NCI-H748 treated with DMSO at 0.1 percent for 48 hours (cell line): ENCODE data around the gene CAGE1.
A peak's percentile ranks its signal among the peaks of the same experiment; 100 is the strongest.

Experiments
- DNase-seq: peaks from one replicate; lab custom pipeline; 2025; lab: John Stamatoyannopoulos, UW

The CAGE1 gene

DNA sequence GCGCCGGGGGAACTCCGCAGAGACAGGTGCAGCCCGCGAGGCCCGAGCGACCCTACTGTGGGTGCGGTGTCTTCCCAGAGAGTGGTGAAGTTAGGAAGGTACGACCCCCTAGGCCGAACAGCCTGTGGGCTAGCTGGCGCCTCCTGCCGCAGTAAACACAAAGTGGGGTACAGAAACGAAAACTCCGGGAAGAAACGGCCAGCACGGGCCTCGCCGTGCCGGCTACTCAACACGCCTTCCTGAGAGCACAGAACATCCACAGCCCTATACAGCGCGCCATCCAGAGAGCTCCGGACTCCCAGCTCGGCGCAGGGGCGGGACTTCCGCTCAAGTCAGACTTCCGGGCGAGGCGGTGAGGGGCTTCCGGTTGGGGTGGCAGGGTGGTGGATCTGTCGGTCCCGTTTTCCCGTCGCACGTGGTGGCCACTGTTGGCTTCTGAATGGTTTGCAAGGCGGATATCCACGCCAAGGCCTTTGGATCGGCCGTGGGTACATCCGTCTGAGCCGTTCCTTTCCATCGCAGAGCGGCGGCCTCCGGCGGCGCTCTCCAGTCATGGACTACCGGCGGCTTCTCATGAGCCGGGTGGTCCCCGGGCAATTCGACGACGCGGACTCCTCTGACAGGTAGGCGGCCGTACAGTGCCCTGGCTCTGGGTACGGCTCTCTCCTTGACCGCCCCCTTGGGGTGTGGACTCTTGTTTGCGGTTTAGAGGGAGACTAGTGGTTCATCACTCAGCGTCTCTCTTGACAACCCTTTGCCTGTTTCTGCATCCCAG is at the start of gene CAGE1, which contains the start of gene RIOK1:
Gene CAGE1 (minus strand): TSS at position 292 of the 775 bp plus-strand sequence. CDS start 2,569 bp downstream, outside the sequence.
Gene RIOK1 (plus strand): TSS at position 358 of the 775 bp plus-strand sequence. CDS start 195 bp downstream, at position 553.
- DNase-seq: peak; percentile 91

DNA sequence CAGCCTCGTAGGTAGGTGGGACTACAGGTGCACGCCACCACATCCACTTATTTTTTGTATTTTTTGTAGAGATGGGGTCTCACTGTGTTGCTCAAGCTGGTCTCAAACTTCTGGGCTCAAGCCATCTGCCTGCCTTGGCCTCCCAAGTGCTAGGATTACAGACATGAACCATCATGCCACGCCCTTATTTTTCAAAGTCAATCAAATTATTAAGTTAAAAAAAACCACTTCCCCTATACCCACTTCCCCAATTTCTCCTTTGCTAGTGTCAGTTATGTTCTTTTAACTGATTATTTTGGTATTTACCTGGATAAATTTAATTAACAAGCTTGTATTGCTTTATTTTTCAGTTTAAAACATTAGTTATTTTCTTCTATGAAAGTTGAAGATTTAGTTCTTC is 49.7 kb upstream of the CAGE1 start:
- no peak for DNase-seq

DNA sequence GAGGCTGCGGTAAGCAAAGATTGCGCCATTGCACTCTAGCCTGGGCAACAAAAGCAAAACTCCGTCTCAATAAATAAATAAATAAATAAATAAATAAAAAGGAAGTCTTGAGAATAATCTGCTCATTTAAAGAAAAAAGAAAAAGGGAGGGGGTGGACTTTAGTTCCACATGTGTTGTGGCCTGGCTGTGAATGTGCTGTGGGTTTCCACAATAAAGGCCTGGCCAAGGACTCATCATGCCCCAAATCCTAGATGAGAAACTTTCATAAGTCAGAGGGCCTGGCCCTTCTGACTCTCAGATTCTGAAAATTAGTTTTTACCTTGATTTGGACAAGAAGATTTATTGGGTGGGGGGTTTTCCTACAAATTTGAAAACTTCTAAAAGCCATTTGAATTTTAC is 48.5 kb upstream of the CAGE1 start:
- DNase-seq: no peak

DNA sequence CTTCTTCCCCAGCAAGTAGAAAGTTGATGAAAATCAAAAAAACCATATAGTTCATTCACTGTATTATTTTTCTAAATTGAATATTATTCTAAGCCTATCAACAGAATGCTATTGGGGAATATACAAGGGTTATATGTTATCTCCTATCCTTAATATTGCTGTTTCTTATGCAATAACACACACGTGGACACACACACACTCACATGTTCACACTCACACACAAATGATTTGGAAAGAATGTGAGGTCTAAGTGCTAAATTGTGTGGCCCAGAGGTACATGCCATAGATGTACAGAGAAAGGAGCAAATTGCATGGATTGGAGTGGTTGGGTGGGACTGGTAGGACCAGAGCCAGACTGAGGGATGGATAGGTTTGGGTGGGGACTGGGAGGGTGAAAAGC is 45.1 kb upstream of the CAGE1 start:
- DNase-seq: no peak

DNA sequence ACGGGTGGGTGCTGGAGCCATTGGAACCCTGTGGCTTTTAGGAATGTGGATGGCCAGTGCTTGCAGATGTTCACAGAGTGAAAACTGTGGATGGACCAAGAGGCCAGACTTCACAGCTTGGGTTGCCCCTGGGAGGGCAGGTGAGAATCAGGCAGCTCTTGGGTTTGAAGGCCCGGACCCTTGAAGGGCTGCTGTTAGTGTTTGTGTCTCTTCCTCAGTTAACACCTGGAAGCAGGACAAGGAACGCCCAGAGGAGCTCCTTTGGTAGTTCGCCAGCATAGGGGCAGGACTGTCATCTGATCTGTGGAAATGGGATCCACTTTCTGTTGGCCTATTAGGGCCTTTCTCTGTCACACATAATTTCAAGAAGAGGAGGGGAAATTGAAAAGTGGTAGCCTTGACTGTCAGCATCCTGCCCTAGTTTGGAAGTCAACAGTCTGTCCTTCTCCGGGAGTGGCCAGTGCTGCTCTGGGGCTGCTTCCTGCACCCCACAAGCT is 43.6 kb upstream of the CAGE1 start:
- no peak for DNase-seq

DNA sequence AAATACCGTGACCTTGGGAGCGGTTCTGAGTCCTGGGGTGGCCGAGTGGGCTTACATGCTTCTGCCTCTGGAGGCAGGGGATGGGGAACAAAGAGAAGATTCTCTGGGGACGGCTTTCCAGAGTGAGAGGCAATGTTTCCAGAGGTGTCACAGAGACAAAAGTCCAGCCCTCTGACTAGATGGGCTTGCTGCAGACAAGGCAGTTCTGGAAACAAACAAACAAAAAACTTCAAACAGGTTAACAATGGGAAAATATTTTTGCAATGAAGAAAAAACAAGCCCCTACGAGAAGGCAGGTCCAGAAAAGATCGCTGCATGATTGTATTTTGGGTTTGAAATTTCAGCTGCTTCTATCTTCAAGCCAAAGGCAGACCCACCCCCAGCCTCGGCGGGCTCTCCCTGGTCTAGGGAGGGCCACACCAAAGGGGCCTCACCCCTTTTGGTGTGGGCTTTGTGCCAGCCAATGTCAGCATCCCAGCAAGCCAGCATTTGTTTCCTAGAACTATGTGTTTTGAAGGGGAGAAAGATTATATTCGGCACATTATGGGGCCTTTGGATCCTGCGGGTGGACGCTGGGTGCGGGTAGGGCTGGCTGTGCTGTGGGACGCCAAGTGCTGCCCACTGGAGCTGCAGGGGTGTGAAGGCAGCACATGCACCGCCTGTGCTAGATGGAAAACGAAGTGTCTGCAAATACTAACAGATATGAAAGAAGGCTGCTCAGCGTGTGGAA is 43.0 kb upstream of the CAGE1 start:
- no peak for DNase-seq

DNA sequence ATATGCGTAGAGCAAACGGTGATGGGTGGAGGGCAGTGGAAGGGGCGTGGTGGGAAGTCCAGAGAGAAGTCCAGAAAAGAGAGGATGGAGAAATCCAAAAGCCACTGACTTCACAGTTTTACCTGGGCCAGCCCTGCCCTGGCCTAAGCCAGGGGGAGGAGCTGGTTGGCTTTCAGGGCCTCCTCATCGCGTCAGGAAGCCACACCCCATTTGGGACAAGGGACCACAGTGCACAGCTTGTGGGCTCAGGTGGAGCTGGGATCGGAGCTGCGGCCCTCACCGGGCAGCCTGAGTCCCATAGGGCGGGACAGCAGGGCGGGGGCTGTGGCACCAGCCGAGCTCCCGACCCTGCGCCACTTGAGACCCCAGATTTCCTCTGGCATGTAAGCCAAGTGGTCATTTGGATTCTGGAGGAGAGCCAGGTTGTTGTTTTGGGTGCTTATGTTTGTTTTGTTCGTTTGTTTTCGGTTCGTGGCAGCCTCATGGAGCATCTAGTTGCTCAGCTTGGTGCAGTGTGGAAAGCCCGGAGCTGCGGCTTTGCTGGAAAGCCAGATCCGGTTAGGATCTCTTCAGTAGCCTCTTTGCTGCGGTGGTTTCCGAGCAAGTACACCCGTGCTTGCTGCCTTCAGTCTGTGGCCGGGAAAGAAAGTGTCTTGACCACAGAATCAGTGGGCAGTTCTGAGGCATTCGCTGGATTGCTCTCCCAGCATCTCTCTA is 42.3 kb upstream of the CAGE1 start:
- DNase-seq: no peak

DNA sequence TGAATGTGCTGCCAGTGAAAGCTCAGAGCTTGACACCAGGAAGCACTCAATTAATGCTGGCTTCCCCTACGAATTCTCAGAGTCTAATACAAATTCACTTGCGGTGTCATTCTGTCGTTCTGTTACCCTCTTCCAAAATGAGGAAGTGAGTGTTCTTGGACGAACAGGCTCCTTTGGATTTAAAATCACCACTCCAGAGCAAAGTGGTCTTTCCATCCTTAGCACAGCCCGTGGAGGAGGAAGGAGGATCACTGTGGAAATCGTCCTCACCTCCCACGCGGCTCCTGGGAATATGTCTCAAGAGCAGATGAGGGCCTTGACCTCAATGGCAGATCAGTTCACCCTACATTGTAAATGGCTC is 41.8 kb upstream of the CAGE1 start:
- DNase-seq: no peak

DNA sequence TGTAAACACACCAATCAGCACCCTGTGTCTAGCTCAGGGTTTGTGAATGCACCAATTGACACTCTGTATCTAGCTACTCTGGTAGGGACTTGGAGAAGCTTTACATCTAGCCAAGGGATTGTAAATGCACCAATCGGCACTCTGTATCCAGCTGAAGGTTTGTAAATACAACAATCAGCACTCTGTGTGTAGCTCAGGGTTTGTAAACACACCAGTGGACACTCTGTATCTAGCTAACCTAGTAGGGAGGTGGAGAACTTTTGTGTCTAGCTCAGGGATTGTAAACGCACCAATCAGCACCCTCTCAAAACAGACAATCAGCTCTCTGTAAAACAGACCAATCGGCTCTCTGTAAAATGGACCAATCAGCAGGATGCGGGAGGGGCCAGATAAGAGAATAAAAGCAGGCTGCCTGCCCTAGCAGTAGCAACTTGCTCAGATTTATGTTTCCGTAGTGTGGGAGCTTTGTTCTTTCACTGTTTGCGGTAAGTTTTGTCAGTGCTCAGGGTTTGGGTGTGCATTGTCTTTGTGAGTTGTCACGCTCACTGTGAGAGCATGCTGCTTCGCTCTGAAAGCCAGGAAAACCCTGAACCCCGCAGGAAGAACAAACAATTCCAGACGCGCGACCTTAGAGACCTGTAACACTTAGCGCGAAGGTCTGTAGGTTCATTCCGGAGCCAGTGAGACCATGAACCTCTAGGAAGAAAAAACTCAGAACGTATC is 37.1 kb upstream of the CAGE1 start:
- no peak for DNase-seq

DNA sequence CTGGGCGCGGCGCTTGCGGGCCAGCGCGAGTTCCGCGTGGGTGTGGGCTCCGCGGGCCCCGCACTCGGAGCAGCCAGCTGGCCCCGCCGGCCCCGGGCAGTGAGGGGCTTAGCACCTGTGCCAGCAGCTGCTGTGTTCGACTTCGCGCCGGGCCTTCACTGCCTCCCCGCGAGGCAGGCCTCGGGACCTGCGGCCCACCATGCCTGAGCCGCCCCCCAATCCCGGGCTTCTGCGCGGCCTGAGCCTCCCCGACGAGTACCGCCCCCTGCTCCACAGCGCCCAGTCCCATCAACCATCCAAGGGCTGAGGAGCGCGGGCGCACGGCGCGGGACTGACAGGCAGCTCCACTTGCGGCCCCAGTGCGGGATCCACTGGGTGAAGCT is 36.3 kb upstream of the CAGE1 start:
- DNase-seq: no peak

DNA sequence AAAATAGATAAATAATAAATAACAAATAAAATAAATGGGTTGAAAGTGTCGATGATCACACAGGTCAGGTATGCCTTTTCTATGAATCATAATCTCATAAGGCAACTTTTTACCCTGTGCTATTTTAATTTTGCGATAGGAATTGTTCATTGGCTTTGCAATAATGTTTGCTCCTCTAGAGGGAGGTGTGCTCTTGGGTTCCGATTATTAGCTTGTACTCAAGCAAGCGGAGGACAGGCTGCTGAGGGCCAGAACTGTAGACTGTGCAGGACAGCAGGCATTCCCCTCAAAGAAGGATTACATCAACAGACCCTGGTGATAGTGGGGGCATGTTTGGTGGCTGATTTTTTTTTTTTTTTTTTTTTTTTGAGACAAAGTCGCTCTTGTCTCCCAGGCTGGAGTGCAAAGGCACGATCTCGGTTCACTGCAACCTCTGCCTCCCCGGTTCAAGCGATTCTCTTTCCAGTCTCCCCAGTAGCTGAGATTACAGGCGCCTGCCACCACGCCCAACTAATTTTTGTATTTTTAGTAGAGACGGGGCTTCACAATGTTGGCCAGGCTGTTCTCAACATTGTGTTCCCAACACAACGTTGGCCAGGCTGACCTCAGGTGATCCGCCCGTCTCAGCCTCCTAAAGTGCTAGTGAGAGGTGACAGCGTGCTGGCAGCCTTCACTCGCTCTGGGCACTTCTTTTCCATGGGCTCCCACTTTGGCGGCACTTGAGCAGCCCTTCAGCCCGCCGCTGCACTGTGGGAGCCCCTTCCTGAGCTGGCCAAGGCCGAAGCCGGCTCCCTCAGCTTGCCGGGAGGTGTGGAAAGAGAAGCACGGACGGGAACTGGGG is 35.6 kb upstream of the CAGE1 start:
- DNase-seq: peak; percentile 38

DNA sequence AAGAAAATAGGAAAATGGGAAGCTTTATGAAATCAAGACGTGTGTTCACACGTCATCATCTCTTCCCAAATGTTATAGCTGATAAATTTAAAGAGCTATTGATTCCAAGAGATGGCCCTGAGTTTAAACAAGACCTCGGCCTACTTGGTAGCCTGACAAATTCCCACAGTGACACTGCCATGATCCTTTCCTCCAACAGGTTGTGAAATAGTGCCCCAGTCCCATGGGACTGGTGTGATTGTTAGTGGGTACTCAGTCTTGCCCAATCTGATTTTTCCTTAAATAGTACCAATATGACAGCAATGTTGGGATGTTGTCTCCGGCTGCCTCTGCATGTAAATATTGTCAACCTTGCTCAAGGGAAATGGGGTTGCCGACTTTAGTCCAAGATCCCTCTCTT is 34.5 kb upstream of the CAGE1 start:
- no peak for DNase-seq

DNA sequence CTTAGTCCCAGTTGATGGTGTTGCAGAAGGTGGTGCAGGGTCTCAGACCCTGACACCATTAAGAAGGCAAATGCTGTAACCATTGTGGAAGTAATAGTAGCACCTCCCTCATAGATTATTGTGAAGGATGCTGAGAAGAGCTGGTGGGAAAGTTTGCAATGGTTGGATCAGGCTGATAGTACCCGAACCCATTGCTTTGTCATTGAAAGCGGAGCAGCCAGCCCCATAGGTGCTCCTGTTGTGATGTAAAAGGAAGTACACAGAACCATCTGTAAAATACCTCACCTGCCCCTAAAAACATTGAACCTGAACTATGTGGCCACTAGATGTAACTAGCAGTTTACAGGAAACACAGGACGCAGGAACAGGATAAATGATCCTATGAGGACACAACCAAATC is 31.5 kb upstream of the CAGE1 start:
- no peak for DNase-seq

DNA sequence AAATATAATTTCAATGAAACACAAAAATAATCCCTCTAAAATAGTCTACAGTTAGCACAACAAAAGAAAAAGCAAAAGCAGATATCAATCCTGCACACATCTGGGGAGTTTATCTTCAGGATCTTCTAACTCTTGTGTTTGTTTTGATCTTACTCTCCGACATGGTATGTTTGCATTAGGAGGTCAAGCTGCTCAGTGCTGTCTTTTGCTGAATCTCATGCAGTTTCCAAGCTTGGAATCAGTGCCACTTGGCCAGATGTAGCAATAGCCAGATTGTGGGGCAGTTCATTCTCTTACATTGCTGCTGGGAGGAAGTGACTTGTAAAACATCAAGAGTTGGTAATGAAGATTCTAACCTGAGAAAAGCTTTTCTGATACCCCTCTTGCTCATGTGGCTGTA is 29.5 kb upstream of the CAGE1 start:
- DNase-seq: no peak

DNA sequence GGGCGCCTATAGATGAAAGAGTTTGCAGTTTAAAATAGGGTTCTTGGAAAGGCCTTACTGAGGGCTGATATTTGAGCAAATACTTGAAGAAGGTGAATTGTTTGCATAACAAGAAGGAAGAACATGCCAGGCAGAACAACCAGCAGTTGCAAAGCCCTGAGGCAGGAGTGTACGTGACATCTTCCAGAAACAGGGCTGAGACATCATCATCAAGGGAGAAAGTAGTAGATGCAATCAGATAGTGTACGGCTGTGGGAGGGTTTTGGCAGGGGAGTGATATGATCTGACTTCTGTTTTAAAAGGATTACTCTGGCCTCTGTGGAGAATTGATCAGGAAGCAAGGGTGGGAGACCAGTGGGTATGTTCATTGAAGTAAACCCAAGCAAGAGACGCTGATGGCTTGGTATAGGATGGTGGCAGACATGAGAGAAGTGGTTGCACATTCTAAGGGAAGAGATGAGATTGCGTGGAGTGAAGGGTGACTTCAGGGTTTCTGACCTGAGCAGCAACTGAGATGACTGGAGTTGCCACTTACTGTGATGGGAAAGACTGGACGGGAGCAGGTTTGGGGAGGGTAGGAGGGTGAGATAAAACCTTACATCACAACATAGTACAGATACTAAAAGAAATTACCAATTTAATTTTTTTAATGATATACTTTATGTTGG is 28.8 kb upstream of the CAGE1 start:
- no peak for DNase-seq

DNA sequence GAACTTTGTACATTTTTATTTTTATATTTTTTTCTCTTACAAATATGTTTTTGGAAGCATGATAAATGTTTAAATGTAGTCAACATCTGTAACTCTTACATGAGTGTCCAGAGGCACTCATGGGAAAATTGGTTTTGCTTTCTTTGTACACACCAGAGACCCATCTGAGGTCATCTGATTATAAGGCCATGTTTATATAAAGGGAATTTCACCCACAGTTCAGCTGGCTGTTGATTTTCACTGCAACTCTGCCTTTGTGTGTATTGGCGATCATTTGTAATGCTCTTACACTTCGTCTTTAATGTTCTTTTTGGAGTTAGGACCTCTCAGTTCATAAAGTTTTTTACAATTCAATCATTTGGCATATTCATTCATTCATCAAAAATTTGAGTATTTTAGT is 28.1 kb upstream of the CAGE1 start:
- no peak for DNase-seq

DNA sequence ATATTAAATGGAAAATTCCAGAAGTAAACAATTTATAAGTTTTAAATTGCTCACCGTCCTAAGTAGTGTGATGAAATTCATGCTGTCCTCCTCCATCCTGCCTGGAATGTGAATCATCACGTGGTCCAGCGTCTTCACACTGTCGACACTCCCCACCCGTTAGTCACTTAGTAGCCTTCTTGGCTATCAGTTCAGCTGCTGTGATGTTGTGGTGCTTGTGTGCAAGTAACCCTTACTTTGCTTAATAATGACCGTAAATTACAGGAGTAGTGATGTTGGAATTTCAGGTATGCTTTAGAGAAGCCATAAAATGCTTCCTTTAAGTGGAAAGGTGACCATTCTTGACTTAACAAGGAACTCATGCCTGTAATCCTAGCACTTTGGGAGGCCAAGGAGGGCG is 25.3 kb upstream of the CAGE1 start:
- DNase-seq: no peak

DNA sequence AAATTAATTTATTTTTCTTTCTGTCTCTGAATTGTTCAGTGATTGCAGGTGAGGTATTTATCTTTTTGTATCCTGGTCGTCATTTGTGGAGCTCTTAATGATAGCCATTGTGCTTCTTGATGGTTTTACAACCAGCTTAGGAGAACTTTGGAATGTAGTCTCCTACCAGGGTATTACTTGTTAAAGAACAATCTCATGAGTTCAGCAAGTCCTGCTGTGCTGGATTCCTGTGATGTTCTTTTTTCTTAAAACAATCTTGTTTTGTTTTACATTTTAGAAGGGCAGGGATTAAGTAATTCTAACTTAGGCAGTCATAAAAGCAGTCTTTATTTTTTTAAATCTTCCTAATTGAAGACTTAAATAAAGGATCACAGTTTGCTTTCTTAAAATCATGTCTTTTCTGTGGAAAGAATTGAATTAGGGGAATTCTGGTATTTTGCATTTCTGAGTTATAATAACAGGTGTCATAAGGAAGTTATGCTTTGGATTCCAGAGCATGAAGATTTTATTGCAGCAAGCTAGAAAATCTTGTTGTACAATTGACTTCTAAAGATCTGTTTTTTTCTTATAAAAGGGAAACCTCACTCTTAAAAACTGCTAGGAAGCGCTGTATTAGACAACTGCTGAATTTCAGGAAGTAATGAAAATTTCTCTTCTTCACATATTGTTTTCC is 23.7 kb upstream of the CAGE1 start:
- no peak for DNase-seq

DNA sequence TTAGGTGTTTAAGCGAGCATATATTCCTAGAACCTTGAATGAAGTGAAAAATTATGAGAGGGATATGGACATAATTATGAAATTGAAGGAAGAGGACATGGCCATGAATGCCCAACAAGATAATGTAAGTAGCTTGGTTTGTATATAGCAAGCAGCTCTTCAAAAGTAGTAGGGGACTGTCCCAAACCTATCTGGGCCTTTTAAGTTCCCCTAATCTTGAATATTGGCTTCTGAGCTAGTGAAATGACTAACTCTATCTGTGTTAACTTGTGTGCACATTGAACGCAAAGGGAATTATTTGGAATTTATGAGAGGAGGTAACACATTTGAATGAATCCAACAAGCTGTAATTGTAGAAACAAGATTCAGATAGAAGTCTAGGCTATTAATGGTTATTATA is 21.8 kb upstream of the CAGE1 start:
- no peak for DNase-seq

DNA sequence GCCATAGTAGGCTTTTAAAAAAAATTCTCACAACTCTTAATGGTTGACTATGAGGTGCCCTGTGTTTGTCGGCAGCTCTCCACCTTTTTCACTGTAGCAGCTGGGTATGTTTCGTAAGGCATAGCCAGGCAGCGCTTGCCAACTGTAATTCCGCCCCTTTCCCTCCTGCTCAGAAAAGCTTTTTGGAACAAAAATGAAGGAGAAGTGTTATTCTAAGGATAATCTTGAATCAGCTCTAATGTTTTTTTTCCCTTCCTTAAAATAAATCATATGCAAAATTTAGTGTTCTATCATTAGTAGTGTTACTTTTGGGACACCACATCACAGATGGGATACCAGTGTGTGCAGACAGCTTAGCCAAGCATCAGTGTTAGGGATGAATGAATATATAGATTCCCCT is 21.3 kb upstream of the CAGE1 start:
- DNase-seq: no peak
